Body of pancreas (tissue), 4 donors: ENCODE results near the gene ACVR1C.

ENCODE experiments used
- POLR2A ChIP-seq, 3 donors: fragments of 450-650 bp; IDR thresholded peaks; one replicate each; pipeline ENCODE4 v1.6.1; 2016; ENCODE audit warnings: antibody characterized with exemption in 3 of 3, mild to moderate bottlenecking in 2 of 3
- TF ChIP-seq, protein P1 (sequence below), 7 experiments: fragments of 450-650 bp in 4 of 7; fragments of 200-600 bp in 3 of 7; sonication (generic) in 3 of 7; IDR thresholded peaks; one replicate each; pipeline ENCODE4 v1.5.1; 2016 to 2019; ENCODE audit warnings: antibody characterized with exemption in 7 of 7

DNA sequence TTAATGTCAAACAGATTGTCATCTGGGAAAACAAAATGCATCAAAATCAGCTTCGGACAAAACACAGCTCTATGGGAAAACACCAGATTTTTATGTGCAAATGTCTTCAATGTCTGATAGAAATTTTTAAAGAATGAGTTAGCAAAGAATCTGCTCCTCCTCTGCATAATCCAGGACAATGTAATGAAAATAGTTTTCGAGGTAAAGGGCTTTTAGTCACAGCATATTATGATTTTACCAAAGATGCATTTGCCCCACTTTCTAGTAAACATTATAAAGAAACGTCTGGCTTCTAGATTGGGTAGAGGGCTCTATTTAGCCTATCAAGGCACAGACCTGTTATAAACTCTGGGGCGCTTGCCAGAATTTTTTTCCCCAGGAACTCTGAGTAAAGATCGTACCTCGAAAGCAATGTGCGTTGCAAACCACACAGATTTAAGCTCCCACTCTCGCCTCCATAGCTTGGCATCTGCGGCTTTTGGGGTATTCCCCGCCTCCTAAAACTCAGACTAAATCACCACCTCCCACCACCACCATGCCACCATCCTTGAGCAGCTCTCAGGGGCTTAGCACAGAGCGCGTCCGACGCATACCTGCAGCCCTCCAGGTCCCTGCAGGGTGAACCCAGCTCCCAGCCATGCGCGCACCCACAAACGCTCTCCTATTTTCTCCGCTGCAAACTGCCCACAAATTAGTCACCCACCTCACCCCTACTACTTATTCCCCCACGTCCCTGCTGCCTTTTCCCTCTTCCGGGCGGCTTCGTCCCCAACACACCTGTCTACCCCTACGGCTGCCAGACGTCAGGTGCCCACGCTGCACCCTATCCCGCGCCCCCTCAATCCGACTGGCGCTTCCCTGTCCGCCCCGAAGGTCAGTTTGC is 829 bp downstream of the ACVR1C start:
- TF ChIP-seq, protein P1, sequence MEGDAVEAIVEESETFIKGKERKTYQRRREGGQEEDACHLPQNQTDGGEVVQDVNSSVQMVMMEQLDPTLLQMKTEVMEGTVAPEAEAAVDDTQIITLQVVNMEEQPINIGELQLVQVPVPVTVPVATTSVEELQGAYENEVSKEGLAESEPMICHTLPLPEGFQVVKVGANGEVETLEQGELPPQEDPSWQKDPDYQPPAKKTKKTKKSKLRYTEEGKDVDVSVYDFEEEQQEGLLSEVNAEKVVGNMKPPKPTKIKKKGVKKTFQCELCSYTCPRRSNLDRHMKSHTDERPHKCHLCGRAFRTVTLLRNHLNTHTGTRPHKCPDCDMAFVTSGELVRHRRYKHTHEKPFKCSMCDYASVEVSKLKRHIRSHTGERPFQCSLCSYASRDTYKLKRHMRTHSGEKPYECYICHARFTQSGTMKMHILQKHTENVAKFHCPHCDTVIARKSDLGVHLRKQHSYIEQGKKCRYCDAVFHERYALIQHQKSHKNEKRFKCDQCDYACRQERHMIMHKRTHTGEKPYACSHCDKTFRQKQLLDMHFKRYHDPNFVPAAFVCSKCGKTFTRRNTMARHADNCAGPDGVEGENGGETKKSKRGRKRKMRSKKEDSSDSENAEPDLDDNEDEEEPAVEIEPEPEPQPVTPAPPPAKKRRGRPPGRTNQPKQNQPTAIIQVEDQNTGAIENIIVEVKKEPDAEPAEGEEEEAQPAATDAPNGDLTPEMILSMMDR (IDR thresholded peaks at IDR 0.05), result no peak
- no peak for TF ChIP-seq POLR2A (IDR thresholded peaks at IDR 0.05)
